ENCODE results near the gene ZNF804B.

GRCh38 chr7:89332026-89332425, 572.5 kb downstream of the ZNF804B start:
- TF ChIP-seq CTCF (IDR thresholded peaks at IDR 0.05) (no peak), POLR2A (IDR thresholded peaks at IDR 0.05) (no peak)

Data from esophagus squamous epithelium (tissue), 4 donors.